GM19324 (cell line): ENCODE data around the gene GRID2.
"Not testable (repeated sequence)": the region's sequence is repeated elsewhere in the genome, so short reads cannot be mapped to it uniquely, and the experiment has no call there.

Experiments
- ATAC-seq: cut with Tn5 transposase; IDR thresholded peaks from one replicate; pipeline ENCODE4 v1.9.1; 2021; ENCODE audit warnings: mild to moderate bottlenecking, moderate library complexity; ENCODE audit not compliant: unreplicated experiment, low FRiP score

Gene GRID2

DNA sequence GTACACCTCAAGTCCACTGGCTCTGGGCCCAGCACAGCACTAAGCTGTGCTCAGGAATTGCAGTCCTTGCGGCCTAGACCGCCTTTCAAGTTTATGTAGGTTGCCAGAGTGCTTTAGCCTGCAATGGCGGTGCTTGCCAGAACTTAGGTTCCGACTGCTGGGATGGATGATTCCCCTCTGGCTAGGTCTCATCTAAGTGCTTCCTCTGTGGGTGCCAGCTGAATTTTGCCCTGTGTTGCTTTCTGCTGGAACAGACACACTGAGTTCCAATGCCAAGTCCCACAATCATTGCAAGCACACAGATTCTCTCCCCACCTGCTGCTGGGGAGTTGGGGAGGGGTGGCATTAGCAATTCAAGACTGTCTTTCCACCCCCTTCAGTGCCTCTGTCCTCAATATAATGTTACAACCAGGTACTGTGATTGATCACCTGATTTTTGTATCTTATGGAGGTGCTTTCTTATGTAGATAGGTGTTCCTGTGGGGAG lies 129.5 kb downstream of the GRID2 start:
- ATAC-seq = no peak

DNA sequence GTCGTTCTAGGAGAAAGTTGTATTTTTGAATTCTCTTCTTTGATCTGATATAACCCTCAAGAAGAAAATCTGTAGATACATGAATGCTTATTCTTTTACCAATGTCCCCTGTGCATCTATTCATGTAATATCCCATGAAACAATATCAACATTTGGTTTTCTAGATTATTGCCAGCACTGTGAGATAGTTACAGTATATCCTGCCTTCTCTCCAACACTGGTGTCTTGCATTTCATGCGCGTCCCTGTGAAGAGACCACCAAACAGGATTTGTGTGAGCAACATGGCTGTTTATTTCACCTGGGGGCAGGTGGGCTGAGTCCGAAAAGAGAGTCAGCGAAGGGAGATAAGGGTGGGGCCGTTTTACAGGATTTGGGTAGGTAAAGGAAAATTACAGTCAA lies 135.0 kb downstream of the GRID2 start:
- ATAC-seq = not testable (repeated sequence)

DNA sequence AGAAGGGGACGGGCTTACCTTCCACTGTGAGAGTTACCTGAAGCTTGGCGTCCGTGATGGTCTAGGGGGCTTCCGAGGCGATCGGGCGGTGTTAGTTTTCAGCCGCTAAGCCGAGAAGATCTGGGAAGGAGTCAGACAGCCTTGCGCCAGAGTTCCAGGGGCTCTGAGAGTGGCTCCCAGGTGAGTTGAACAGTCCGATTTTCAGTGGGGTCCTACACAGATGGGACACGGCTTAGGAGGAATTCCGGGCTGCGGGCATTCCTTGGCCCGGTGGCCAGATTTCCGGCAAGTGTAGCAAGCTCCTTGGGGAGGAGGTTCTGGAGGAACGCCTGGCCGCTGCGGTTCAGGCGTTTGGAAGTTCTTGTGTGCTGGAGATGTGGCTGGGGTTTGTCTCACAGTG lies 138.4 kb downstream of the GRID2 start:
- ATAC-seq = not testable (repeated sequence)

DNA sequence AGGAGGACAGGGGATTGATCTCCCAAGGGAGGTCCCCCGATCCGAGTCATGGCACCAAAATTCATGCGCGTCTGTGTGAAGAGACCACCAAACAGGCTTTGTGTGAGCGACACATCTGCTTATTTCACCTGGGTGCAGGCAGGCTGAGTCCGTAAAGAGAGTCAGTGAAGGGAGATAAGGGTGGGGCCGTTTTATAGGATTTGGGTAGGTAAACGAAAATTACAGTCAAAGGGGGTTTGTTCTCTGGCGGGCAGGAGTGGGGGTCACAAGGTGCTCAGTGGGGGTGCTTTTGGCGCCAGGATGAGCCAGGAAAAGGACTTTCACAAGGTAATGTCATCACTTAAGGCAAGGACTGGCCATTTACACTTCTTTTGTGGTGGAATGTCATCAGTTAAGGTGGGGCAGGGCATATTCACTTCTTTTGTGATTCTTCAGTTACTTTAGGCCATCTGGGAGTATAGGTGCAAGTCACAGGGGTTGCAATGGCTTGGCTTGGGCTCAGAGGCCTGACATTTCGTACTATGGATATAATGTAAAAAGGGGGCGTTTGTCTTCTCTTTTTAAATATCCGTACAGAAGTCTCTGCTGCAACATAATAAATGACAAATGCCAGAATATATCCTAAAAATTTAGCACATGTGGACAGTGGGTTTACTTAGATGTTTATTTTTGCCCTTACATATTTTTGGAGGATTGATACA lies 140.5 kb downstream of the GRID2 start:
- ATAC-seq = not testable (repeated sequence)

DNA sequence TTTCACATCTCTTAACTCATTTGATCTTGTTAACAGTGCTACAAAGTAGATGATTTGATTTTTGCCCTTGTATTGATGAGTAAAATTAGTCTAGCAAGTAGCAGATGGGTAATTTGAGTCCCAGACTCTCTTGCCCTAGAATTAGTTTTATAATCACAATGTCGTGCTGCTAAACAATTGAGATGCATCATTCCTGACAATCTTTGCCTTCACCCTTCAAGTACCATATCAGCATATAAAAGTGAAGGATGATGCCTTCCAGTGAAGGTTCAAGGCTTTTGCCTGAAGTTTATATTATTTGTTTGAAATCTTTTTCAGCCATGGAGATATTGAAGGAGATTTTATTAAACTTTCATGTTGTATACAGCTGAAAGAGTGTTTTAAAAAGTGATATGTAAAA lies 141.4 kb downstream of the GRID2 start:
- no peak for ATAC-seq

DNA sequence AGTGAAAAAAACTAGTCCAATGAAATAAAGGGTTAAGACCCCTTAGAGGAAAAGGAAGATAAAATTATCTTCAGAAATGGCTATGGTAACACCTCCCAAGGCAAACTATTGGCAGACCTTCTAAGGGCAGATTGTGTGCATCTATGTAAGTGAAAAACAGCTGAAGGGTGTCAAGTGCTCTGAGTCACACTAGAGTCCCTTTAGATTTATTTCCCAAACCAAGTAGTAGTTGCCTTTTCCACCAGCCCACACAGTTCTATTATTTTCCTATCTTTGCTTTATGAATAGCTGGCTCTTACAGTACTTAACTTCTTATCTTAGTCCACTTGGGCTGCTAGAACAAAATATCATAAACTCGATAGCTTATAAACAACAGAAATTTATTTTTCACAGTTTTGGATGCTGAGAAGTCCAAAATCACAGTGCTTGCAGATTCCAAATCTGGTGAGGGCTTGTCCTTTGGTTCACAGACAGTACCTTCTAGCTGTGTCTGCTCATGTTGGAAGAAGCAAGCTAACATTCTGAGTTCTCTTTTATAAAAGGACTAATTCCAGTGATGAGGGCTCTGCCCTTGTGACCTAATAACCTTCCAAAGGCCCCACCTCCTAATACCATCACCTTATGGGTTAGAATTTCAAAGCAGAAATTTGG lies 143.6 kb downstream of the GRID2 start:
- ATAC-seq = no peak

DNA sequence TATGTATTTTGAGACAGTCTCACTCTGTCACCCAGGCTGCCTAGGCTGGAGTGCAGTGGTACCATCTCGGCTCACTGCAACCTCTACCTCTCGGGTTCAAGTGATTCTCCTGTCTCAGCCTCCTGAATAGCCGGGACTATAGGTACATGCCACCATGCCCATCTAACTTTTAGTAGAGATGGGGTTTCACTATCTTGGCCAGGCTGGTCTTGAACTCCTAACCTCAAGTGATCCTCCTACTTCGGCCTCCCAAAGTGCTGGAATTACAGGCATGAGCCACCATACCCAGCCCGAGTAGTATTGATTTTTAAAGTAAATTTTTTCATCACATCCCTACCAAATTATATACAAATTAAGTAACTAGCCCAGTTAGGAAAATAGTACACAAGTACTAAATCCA lies 144.4 kb downstream of the GRID2 start:
- not testable (repeated sequence) for ATAC-seq

DNA sequence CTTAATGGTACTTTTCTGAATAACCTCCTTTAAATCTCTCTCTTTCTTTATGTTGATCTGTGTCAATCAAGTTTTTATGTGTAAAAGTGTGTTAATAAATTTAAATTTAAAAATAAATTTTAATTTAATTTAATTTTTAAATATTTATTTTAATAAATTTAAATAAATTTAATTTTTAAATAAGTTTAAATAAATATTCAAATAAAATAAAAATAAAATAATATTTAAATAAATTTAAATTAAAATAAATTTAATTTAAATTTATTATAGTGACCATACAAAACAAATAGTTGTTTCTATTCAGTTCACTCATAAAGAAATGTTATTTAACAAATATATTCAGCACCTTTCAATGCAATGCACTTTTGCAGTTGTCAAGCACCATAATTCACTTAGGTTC lies 146.9 kb downstream of the GRID2 start:
- no peak for ATAC-seq

DNA sequence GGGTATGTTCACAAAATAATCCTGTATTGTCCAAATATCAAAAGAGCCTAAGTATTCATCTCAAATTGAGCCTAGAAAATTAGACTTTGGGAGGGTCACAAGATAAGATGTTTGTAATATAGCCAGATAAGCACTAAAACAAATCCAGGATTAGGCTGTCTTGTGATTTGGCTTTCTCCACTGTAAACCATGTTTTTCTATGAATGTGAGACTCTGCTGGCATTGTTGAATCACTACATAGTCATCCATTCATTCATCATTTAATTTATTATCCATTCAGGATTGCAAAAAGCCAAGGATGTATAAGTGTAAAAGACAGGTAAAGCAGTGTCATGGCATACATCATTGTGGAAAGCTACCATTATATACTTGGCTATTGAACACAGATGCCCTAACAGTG lies 148.0 kb downstream of the GRID2 start:
- no peak for ATAC-seq

DNA sequence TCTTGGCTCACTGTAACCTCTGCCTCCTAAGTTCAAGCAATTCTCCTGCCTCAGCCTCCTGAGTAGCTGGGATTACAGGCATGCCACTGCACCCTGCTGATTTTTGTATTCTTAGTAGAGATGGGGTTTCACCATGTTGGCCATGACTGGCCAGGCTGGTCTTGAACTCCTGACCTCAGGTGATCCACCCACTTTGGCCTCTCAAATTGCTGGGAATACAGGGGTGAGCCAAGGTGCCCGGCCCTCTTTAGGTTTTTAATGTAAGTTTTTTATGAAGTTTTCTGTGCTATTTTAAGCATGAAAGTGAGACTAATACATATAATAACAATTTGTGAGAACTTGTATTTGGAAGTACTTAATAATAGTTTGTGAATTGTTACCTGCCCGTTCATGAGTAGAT lies 148.6 kb downstream of the GRID2 start:
- not testable (repeated sequence) for ATAC-seq

DNA sequence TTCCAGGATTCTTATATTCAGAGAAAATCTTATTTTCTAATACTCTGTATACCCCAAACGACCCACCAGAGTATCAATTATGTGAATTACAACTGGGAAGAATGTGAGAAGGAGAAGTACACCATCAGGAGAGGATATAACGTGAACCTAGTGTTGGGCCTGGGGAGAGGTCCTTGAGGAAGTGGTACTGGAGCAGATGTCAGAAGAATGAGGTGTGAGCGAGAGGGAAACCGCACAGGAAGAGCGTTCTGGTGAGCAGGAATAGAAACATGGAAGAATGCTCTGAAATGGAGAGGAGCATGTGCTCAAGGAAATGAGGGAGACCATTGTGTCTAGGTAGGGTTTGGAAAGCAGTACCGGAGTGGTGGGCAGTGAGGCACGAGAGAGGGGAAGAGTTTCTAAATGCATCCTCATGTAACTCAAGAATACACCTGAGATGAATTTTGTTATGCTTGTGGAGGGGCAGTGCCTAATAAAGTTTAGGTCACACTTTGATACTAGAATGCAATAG lies 151.6 kb downstream of the GRID2 start:
- no peak for ATAC-seq

DNA sequence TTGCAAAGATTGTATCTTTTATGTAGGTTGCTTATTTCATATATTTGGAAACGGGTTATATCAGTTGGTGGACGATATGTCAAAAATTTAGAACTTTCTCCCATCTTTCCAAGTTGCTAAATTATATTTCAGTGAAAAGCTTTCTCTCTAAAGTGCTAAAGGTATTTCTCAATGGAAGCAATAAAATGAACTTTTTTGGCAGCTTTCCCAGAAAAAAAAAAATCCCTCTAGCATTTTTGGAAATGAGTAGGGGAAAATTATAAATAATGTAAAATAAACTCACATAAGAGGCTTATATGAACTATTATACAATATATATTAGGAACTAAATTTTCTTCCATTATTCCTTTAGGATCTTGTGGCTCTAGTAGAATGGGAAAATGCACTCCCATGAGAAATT lies 152.2 kb downstream of the GRID2 start:
- no peak for ATAC-seq

DNA sequence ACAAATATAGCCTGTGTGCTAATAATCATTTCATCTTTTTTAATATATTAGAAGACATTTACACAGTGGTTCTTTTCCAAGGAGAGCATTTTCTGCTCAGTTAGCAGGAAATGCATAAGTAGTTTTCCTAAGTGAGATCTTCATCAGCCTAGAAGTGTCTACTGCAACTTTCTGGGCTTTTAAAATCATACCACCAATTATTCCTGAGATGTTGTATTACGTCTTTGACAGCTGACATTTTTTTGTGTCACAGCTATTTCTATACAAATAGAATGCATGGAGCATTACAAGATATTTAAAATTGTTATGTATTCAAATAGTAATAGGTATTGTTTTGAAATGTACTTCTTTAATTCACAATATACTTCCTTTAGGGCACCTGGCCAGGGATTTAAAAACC lies 158.0 kb downstream of the GRID2 start:
- ATAC-seq = no peak

DNA sequence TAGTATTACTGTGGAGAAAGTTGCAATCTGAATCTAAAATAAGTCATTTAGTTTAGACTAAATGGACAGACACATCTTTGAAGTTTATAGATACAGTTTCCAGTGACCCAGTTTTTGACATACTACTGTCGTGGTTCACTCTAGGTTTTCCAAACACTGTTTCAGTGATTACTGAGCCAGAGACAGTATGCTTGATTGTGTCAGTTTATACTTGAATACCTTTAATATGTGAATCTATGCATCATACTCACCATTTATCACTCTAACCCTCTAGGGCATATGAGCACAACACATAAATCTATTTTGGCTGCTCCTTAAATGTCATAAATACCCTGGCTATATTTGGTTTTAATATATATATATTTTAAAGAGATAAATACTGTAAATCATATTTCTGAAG lies 173.5 kb downstream of the GRID2 start:
- ATAC-seq = no peak

DNA sequence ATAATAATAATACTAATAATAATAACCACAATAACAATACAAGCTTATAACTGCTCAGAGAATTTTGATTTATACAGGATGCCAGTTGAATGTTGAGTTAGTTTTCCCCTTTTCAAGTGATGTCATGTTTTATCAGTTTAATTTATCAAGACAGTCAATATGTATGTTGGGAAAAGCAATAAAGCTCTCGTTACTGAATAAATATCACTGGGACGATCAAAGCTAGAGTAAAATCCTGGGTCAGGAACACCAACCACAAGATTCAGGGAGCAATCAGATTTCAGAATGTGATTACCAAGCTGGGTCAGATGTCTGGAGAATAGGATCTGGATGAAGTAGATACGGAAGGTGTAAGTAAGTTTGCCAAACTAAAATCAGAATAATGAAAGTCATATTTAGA lies 179.6 kb downstream of the GRID2 start:
- ATAC-seq = no peak

DNA sequence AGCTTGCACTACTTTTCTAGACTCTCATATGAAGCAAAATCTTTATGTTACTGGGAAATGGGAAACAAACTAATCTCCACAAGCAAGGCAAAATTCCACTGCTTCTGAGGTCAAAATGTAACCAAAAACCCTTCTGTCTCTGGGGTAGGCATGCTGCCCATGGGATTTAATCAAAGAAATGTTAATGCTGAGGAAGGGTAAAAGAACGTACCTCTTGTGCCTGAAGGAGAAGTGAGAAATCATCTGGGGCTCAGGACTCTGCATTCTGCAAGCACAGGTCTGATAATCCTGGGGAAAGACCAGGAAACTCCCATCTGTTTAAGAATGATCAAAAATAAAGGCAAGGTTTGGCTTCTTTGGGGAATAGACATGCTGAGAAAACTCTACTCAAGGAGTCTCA lies 184.7 kb downstream of the GRID2 start:
- ATAC-seq = no peak

DNA sequence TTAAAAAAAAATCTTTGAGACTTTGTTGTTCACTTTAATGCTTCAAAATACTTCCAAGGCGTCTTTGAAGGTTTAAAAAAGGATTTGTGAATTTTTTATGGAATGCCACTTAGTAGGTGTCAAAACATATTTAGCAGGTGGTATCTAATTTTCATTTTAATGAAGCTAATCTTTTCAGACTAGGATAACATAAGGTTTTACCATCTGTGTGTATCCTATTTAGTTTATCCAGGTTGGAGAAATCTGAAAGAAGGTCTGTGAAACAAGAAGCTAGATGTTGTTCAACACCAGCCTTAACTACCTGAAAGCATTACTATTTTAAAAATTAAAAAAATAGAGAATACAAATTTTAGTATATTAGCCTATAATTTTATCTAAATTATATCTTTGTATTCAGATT lies 193.4 kb downstream of the GRID2 start:
- no peak for ATAC-seq

DNA sequence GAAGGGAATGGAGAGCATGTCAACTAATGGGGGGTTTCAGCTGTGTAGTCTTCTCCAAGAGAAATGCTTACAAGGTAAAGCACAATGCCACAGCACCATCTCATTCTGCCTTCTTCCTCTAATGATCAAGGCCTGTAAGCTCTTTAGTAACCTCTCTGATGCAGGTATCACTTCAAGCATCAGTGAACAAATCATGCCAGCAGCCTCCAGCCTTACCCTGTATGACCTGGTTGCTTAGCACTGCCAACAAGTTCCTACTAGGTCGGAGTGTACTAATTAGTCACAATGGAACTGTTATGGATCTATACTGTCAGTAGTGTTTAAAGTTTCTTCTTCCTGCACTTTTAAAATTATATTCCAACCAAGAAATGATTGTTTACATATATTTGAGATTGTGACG lies 197.7 kb downstream of the GRID2 start:
- ATAC-seq = no peak

DNA sequence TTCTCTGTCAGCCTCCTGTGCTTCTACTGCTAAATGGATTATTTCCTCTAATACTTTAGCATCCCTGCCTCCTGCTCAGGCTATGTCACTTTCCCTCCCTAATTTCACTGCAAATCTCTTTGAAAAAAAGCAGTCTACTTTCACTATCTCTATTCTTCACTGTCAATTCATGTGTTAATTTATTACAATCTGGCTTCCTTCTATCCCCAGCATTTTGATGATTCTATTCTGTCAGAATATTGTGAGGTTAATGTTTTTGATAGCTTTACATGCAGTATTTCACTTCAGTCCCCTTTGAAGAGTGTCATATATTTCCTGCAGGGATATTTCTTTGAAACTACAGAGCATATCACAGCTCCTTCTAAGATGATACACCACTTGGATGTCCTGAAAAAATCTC lies 203.2 kb downstream of the GRID2 start:
- no peak for ATAC-seq

DNA sequence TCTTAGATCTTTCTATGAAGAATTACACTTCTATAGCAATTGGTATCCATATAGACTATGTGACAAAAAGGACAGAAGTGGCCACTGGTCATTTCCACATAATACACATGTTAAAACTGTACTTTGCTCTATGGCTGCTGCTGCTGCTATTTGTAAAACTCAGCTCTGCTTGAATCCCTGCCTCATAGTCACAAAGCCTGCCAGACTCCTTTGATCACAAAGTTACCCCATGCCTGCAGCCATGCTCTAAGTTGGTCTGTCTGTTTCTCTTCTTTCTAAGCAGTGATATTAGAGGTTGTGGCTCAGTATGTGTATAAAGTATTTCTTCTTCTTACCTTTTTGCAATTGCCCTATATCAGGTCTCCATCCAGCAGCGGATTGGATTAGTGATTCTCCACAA lies 210.9 kb downstream of the GRID2 start:
- no peak for ATAC-seq

DNA sequence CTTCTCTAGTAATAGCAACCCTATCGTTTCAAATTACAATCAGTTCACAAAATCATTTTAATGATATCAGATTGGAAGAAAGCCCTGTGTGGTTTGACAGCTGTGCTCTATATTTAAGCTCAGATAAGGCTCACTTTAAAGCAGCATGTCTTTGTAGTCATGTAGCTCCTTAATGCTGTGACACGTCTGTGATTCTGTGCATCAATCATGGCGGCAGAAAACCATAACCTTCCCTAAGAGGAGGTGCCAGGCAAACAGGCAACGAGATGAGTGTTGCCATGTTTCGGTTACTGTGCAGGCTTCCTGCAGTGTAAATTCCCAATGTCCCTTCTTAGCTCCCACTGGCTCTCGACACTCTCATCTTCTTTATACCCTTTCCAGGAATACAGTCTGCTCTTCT lies 212.7 kb downstream of the GRID2 start:
- no peak for ATAC-seq

DNA sequence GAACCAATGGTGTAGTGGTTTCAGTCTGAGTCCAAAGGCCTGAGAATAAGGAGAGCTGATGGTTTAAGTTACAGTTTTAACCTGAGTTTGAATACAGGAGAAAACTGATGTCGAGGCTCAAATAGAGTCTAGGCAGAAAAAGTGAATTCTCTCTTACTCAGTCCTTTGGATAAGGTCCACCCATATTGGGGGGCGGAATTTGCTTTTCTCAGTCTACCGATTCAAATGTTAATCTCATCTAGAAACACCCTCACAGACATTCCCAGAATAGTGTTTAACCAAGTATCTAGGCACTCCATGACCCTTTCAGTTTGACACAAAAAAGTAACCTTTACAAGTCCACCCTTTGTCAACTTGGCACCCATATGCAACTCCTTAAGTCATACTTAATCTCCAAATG lies 216.0 kb downstream of the GRID2 start:
- ATAC-seq = no peak
